GM12878 (cell line): ENCODE results near the gene LPAR5. TPM values are rescaled to one million over a fixed set of nuclear protein-coding genes. Genes with fewer than 3 reads are reported as not detected.
A peak's percentile ranks its signal among the peaks of the same experiment; 100 is the strongest.

ENCODE experiments used
- ATAC-seq: fragments of 200-7000 bp; cut with Tn5 transposase; 3 replicates; pipeline ENCODE4 v1.9.1; 2020; ENCODE audit warnings: mild to moderate bottlenecking, moderate library complexity
- BruUV-seq: library from RNA; stranded (reverse); fragments of 400-500 nt; replicated peaks from 2 replicates; lab custom pipeline; 2021; lab: Mats Ljungman, UMichigan
- CTCF ChIA-PET: fragments of 300-600 bp; sonication (Branson Sonifier 250); formaldehyde crosslinking; extraction: SDS; loops from one replicate; lab custom pipeline; 2021; ENCODE audit warnings: inconsistent platforms; lab: Yijun Ruan, JAX
- POLR2A ChIA-PET: fragments of 350-600 bp; formaldehyde crosslinking; extraction: SDS; loops from one replicate; lab custom pipeline; 2021; ENCODE audit warnings: inconsistent platforms; lab: Charles Lee
- RAD21 ChIA-PET: fragments of 300-600 bp; sonication (Branson Sonifier 250); formaldehyde crosslinking; loops from one replicate; lab custom pipeline; 2023; ENCODE audit warnings: antibody characterized with exemption; ENCODE audit not compliant: unreplicated experiment; lab: Charles Lee
- SMC1A ChIA-PET: fragments of 300-600 bp; sonication (Branson Sonifier 250); formaldehyde crosslinking; loops from one replicate; lab custom pipeline; 2023; ENCODE audit not compliant: unreplicated experiment, uncharacterized antibody; lab: Charles Lee
- DNase-seq: peaks from one replicate; pipeline ENCODE4 v3.0.0-alpha.2; 2011; ENCODE audit warnings: low read depth, low spot score
- FAIRE-seq: peaks from 3 replicates; lab custom pipeline; 2011; peaks lifted over from hg19 to GRCh38; lab: Jason Lieb, UNC
- H2AFZ ChIP-seq: 2 replicates; pipeline ENCODE4 v1.6.0; 2011; ENCODE audit warnings: low read depth, low read length, control low read depth; ENCODE audit not compliant: control insufficient read depth
- H3K27ac ChIP-seq: 2 replicates; pipeline ENCODE4 v1.5.1; 2011; ENCODE audit warnings: control low read depth; ENCODE audit not compliant: control insufficient read depth, insufficient read depth
- H3K27me3 ChIP-seq, 2 experiments: replicated peaks in 1 of 2; 2 replicates each; pipeline versions ENCODE4 v1.6.0 to v1.6.1; 2011; ENCODE audit warnings: low read length in 1 of 2; ENCODE audit not compliant: control insufficient read depth in 2 of 2, insufficient read depth in 2 of 2
- H3K36me3 ChIP-seq, 2 experiments: 2 replicates each; pipeline ENCODE4 v1.5.1; 2011; ENCODE audit warnings: low read length in 1 of 2; ENCODE audit not compliant: control insufficient read depth in 2 of 2, insufficient read depth in 2 of 2
- H3K4me1 ChIP-seq: 2 replicates; pipeline ENCODE4 v1.6.1; 2011; ENCODE audit warnings: mild to moderate bottlenecking, low read length, moderate library complexity, mixed read lengths; ENCODE audit not compliant: control insufficient read depth, insufficient read depth
- H3K4me2 ChIP-seq: 2 replicates; pipeline ENCODE4 v1.6.0; 2011; ENCODE audit warnings: control low read depth; ENCODE audit not compliant: control insufficient read depth, insufficient read depth
- H3K4me3 ChIP-seq: fragments of 200-600 bp; sonication (generic); 2 replicates; pipeline ENCODE4 v1.5.1; 2016
- H3K79me2 ChIP-seq: 2 replicates; pipeline ENCODE4 v1.6.0; 2011; ENCODE audit warnings: low read length; ENCODE audit not compliant: control insufficient read depth, insufficient read depth
- H3K9ac ChIP-seq: 2 replicates; pipeline ENCODE4 v1.8.0; 2011; ENCODE audit warnings: low read length, control low read depth, mixed read lengths; ENCODE audit not compliant: control insufficient read depth, insufficient read depth
- H3K9me3 ChIP-seq: replicated peaks from 3 replicates; pipeline ENCODE4 v1.5.1; 2011; ENCODE audit warnings: mild to moderate bottlenecking, low read length; ENCODE audit not compliant: control insufficient read depth, insufficient read depth
- H4K20me1 ChIP-seq: 2 replicates; pipeline ENCODE4 v1.6.0; 2011; ENCODE audit not compliant: control insufficient read depth, insufficient read depth
- CHD1 ChIP-seq: IDR thresholded peaks from 2 replicates; pipeline ENCODE4 v1.6.1; 2012; ENCODE audit warnings: low read depth, low read length, improper control_type of control experiment
- FOXM1 ChIP-seq: IDR thresholded peaks from 2 replicates; pipeline ENCODE4 v1.6.1; 2012; ENCODE audit warnings: low read depth, mild to moderate bottlenecking, inconsistent platforms, low read length, moderate library complexity
- HCFC1 ChIP-seq: fragments of 150-350 bp; IDR thresholded peaks from 2 replicates; pipeline ENCODE4 v1.6.1; 2014; ENCODE audit warnings: low read length
- IKZF1 ChIP-seq: fragments of 450-650 bp; conservative IDR thresholded peaks from 2 replicates; pipeline ENCODE4 v1.6.1; 2017; ENCODE audit warnings: antibody characterized with exemption, mild to moderate bottlenecking
- IRF4 ChIP-seq: IDR thresholded peaks from 2 replicates; pipeline ENCODE4 v1.6.1; 2011; ENCODE audit warnings: low read depth, low read length
- MXI1 ChIP-seq: fragments of 150-350 bp; IDR thresholded peaks from 2 replicates; pipeline ENCODE4 v1.6.1; 2011; ENCODE audit warnings: low read depth, mild to moderate bottlenecking, inconsistent platforms, low read length, improper control_type of control experiment
- NR2F1 ChIP-seq: fragments of 450-650 bp; conservative IDR thresholded peaks from 2 replicates; pipeline ENCODE4 v1.6.1; 2017; ENCODE audit warnings: mild to moderate bottlenecking
- POLR2AphosphoS5 ChIP-seq: IDR thresholded peaks from 2 replicates; pipeline ENCODE4 v1.6.1; 2011; ENCODE audit warnings: mild to moderate bottlenecking, low read length, inconsistent platforms
- RB1 ChIP-seq: fragments of 450-650 bp; formaldehyde crosslinking; IDR thresholded peaks from 2 replicates; pipeline ENCODE4 v1.6.1; 2017; ENCODE audit warnings: mild to moderate bottlenecking, borderline replicate concordance
- STAT3 ChIP-seq: IDR thresholded peaks from 2 replicates; pipeline ENCODE4 v1.6.1; 2011; ENCODE audit warnings: low read depth, low read length, improper control_type of control experiment
- YBX1 ChIP-seq: fragments of 450-650 bp; IDR thresholded peaks from 2 replicates; pipeline ENCODE4 v1.6.1; 2016; ENCODE audit warnings: antibody characterized with exemption
- WGBS: methylation state at CpG from one replicate; pipeline ENCODE4 v1.1.6; 2016; ENCODE audit warnings: low lambda C conversion rate; ENCODE audit not compliant: insufficient replicate concordance, insufficient coverage; ENCODE audit errors: missing lambda C conversion rate; 5-methylcytosine and 5-hydroxymethylcytosine counted together
- in situ Hi-C: fragments of 300-500 bp; cut with MboI; formaldehyde crosslinking; loops from 9 replicates; pipeline ENCODE4 v1.14.3; 2018; ENCODE audit warnings: mixed read lengths
- intact Hi-C: fragments of 100-400 bp; cut with micrococcal nuclease; formaldehyde crosslinking; loops from one replicate; pipeline ENCODE4 v1.14.2; 2022; ENCODE audit not compliant: unreplicated experiment
- polyA plus RNA-seq, 11 experiments: library from polyadenylated mRNA; depleted of rRNA in 4 of 11; unstranded in 6 of 11; stranded (reverse) in 5 of 11; fragments of >200 nt; fragmentation: Nextera tagmentation in 4 of 11; fragmentation: Illumina TruSeq in 1 of 11; extraction: Ambion mirVana in 4 of 11; extraction: Trizol in 1 of 11; gene quantifications; 1 replicate in 1 of 11; 2 replicates in 10 of 11; pipeline versions ENCODE4 v1.2.1 to v1.2.3, GENCODE V29; 2011 to 2016; ENCODE audit warnings: inconsistent platforms in 2 of 11, missing spikeins in 2 of 11, low read depth in 1 of 11
- total RNA-seq, 4 experiments: library from RNA; depleted of rRNA in 3 of 4; stranded (reverse); fragments of >200 nt in 3 of 4; fragmentation: Illumina TruSeq in 1 of 4; extraction: Trizol in 1 of 4; gene quantifications; 2 replicates each; pipeline versions ENCODE4 v1.2.1 to v1.2.3, GENCODE V29; 2013 to 2021
- TF ChIP-seq, protein P1 (sequence below): fragments of 450-650 bp; IDR thresholded peaks from 2 replicates; pipeline ENCODE4 v1.6.1; 2014; ENCODE audit warnings: mild to moderate bottlenecking
- TF ChIP-seq, protein P2 (sequence below): fragments of 450-650 bp; IDR thresholded peaks from 2 replicates; pipeline ENCODE4 v1.6.1; 2017; ENCODE audit warnings: low read depth, mild to moderate bottlenecking, moderate library complexity
- TF ChIP-seq, protein P3 (sequence below): IDR thresholded peaks from 2 replicates; pipeline ENCODE4 v1.6.1; 2011; ENCODE audit warnings: low read depth, mild to moderate bottlenecking, low read length, moderate library complexity, borderline replicate concordance; ENCODE audit errors: extremely low read depth

The LPAR5 gene
- total and polyA plus RNA-seq, 10 of the 15 experiments (the other 5 are each of a cell fraction or from before 2014, with no cell fraction given), result 1.3 to 7.9 (median 5.3) TPM

DNA sequence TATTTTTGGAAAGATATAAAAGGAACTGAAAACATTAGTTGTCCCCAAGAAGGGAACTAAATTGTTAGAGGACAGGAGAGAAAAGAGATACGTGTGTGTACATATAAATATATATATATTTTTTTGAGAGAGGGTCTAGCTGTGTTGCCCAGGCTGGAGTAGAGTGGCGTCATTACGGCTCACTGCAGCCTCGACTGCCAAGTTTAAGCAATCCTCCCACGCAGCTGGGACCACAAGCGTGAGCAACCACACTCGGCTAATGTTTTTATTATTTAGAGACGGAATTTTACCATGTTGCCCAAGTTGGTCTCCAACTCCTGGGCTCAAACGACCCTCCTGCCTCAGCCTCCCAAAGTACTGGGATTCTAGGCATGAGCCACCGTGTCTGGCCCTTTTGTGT lies 51.5 kb downstream of the LPAR5 start (continued):
- TF ChIP-seq NR2F1, result no peak
- no peak for TF ChIP-seq FOXM1
- TF ChIP-seq HCFC1, result no peak
- no peak for TF ChIP-seq IKZF1
- TF ChIP-seq, protein P1, sequence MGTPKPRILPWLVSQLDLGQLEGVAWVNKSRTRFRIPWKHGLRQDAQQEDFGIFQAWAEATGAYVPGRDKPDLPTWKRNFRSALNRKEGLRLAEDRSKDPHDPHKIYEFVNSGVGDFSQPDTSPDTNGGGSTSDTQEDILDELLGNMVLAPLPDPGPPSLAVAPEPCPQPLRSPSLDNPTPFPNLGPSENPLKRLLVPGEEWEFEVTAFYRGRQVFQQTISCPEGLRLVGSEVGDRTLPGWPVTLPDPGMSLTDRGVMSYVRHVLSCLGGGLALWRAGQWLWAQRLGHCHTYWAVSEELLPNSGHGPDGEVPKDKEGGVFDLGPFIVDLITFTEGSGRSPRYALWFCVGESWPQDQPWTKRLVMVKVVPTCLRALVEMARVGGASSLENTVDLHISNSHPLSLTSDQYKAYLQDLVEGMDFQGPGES, result no peak
- TF ChIP-seq, protein P2, sequence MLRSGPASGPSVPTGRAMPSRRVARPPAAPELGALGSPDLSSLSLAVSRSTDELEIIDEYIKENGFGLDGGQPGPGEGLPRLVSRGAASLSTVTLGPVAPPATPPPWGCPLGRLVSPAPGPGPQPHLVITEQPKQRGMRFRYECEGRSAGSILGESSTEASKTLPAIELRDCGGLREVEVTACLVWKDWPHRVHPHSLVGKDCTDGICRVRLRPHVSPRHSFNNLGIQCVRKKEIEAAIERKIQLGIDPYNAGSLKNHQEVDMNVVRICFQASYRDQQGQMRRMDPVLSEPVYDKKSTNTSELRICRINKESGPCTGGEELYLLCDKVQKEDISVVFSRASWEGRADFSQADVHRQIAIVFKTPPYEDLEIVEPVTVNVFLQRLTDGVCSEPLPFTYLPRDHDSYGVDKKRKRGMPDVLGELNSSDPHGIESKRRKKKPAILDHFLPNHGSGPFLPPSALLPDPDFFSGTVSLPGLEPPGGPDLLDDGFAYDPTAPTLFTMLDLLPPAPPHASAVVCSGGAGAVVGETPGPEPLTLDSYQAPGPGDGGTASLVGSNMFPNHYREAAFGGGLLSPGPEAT, result no peak
- no peak for TF ChIP-seq STAT3

DNA sequence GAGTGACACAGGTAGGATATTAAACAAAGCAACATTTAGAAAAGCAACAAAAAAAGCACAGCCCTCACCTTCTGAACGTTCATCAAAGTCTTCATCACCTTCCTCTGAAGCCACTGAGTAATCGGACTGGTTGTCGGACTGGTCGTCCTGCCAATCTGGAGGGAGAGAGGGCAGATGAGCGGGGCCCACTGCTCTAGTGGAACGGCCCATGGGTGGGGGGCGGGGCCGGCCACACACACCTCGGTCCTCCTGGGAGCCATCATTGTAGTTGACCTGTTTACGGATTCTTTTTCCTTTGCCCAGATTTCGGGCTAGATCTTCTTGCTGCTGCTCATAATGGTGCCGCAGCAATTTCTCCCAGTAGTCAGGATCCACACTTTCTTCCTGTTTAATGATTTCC lies 52.8 kb downstream of the LPAR5 start:
- TSS peak; percentile 48 for BruUV-seq

More for the DNA sequence above, 52.8 kb downstream of the LPAR5 start:
- TF ChIP-seq YBX1, result no peak
- no peak for TF ChIP-seq IRF4
- TF ChIP-seq, protein P3, sequence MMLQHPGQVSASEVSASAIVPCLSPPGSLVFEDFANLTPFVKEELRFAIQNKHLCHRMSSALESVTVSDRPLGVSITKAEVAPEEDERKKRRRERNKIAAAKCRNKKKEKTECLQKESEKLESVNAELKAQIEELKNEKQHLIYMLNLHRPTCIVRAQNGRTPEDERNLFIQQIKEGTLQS, result no peak
- peak; percentile 60; the same call in 1 of the 2 replicates for TF ChIP-seq POLR2AphosphoS5
- TF ChIP-seq MXI1, result no peak
- TF ChIP-seq CHD1, result no peak
- TF ChIP-seq RB1, result no peak
- Histone ChIP-seq H3K9ac (no peak overlapping the region), H3K27ac (no peak overlapping the region), H3K4me3 (no peak overlapping the region), H4K20me1 (no peaks in the 10 kb centered on the region), H3K27me3 (no peaks in the 10 kb centered on the region), H3K9me3 (no peaks in the 10 kb centered on the region), H3K4me1 (no peaks in the 10 kb centered on the region), H3K36me3 (peaks cover 33 to 64% of the 10 kb centered on the region in 2 experiments), H3K4me2 (no peak overlapping the region), H3K79me2 (no peaks in the 10 kb centered on the region), H2AFZ (no peak overlapping the region)
- in situ Hi-C loops, result no loop called here
- ATAC-seq, result no peak
- ChIA-PET POLR2A (interaction anchor here (1.0 to 1.1 kb wide), 2 partner anchors 14 to 21 kb away, joined by 3 to 4 read pairs; no protein-coding TSS in a partner anchor), SMC1A (interaction anchor here (1.2 kb wide), 1 partner anchor 18 kb away, joined by 3 read pairs; no protein-coding TSS in a partner anchor), RAD21 (no interaction called here), CTCF (interaction anchor here (0.8 to 1.7 kb wide), 3 partner anchors 12 to 98 kb away, joined by 3 to 5 read pairs (median 4); no protein-coding TSS in a partner anchor)
- 98% methylated on average over 12 of the region's 12 CpGs for WGBS
- no peak for FAIRE-seq
- no peak for DNase-seq
- intact Hi-C loops, result no loop called here
